ENCODE results near the gene UBR1.

DNA sequence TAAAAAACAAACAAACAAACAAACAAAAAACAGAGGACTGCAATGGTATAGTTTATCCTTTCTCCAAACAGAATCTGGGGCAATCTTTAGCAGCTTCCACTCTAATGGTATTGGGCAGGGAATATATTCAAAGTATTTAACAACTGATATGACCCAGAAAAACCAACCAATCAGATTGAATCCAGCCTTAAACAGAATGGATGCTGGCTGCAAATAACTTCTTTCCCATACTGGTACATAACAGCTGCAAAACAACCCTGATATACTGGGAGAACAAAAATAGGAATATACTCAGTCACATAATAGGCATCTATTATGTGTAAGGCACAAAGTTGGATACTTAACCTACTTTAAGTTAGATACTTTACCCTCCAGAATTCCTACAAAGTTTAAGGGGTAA, 49.1 kb downstream of the UBR1 start:
- TF ChIP-seq, protein P1, sequence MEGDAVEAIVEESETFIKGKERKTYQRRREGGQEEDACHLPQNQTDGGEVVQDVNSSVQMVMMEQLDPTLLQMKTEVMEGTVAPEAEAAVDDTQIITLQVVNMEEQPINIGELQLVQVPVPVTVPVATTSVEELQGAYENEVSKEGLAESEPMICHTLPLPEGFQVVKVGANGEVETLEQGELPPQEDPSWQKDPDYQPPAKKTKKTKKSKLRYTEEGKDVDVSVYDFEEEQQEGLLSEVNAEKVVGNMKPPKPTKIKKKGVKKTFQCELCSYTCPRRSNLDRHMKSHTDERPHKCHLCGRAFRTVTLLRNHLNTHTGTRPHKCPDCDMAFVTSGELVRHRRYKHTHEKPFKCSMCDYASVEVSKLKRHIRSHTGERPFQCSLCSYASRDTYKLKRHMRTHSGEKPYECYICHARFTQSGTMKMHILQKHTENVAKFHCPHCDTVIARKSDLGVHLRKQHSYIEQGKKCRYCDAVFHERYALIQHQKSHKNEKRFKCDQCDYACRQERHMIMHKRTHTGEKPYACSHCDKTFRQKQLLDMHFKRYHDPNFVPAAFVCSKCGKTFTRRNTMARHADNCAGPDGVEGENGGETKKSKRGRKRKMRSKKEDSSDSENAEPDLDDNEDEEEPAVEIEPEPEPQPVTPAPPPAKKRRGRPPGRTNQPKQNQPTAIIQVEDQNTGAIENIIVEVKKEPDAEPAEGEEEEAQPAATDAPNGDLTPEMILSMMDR (IDR thresholded peaks at IDR 0.05) = no peak
- TF ChIP-seq POLR2A (IDR thresholded peaks at IDR 0.05) = no peak

Measured in tibial nerve (tissue), 3 donors.